WI38 (cell line): ENCODE results near the gene CMYA5.
"Not testable (repeated sequence)": the region's sequence is repeated elsewhere in the genome, so short reads cannot be mapped to it uniquely, and the experiment has no call there.

Experiments
- H3K4me3 ChIP-seq: 2 replicates; pipeline ENCODE4 v1.5.1; 2011; ENCODE audit warnings: low read depth, mild to moderate bottlenecking, control low read depth, low read length
- CTCF ChIP-seq: IDR thresholded peaks from 2 replicates; pipeline ENCODE4 v1.5.1; 2012; ENCODE audit warnings: low read depth, mild to moderate bottlenecking, control low read depth, low read length

CMYA5 gene

GRCh38 chr5:79759848-79760247 is 70.2 kb downstream of the CMYA5 start:
- no peak overlapping the region for H3K4me3 ChIP-seq
- no peak for TF ChIP-seq CTCF

GRCh38 chr5:79762929-79763328 is 73.3 kb downstream of the CMYA5 start:
- H3K4me3 ChIP-seq = no peak overlapping the region
- TF ChIP-seq CTCF = no peak

- H3K4me3 ChIP-seq = not testable (repeated sequence)
Measured at GRCh38 chr5:79764147-79764546, 74.5 kb downstream of the CMYA5 start.

GRCh38 chr5:79771387-79771786 is 81.8 kb downstream of the CMYA5 start:
- TF ChIP-seq CTCF = no peak
- H3K4me3 ChIP-seq = no peak overlapping the region

GRCh38 chr5:79772651-79773050 is 83.0 kb downstream of the CMYA5 start:
- TF ChIP-seq CTCF = no peak
- H3K4me3 ChIP-seq = no peak overlapping the region

GRCh38 chr5:79773612-79774011 is 84.0 kb downstream of the CMYA5 start:
- no peak overlapping the region for H3K4me3 ChIP-seq
- TF ChIP-seq CTCF = no peak

GRCh38 chr5:79774171-79774854 is 84.7 kb downstream of the CMYA5 start:
- TF ChIP-seq CTCF = no peak
- H3K4me3 ChIP-seq = no peak overlapping the region

GRCh38 chr5:79774855-79775237 is 85.2 kb downstream of the CMYA5 start:
- H3K4me3 ChIP-seq = no peak overlapping the region
- TF ChIP-seq CTCF = no peak

GRCh38 chr5:79784741-79785140 is 95.1 kb downstream of the CMYA5 start:
- H3K4me3 ChIP-seq = not testable (repeated sequence)
